ENCODE data around the gene TKFC.

DNA sequence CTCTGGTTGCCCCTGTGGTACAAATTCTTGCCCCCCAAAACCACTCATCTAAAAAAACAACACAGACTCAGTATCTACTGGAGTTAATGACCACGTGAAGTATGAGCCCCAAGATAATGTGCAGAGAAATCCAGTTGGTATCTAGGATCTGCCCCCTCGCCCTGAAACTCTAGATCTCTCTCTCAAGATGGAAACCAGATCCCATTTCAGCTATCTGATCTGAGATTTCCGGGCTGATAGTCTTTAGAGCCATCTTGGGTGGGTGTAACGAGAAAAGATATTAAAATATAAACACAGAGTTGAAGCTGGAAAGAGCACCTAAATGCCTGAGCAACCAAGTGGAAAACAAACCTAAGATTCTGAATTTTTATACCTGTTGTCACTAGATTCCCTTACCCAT lies 23.9 kb upstream of the TKFC start:
- TF ChIP-seq GATA2 (IDR thresholded peaks at IDR 0.05; ENCODE audit: low read depth, low read length), result no peak
- TF ChIP-seq GATA3 (IDR thresholded peaks at IDR 0.05; ENCODE audit: low read depth, low read length), result no peak

Data from SH-SY5Y (cell line).